Tibial artery (tissue), 4 donors: Measurements from ENCODE around the gene CDCA7L.

Experiments
- DNase-seq, 2 donors: peaks; one replicate each; pipeline ENCODE4 v3.0.0-alpha.2; 2019
- H3K27ac ChIP-seq, 2 donors: fragments of 200-600 bp; sonication (generic) in 1 of 2; 1 replicate in 1 of 2; 2 replicates in 1 of 2; pipeline ENCODE4 v1.5.1; 2018 to 2019; ENCODE audit warnings: mild to moderate bottlenecking in 1 of 2
- H3K27me3 ChIP-seq, 2 donors: fragments of 200-600 bp; sonication (generic) in 1 of 2; one replicate each; pipeline versions ENCODE4 v1.5.1 to v1.6.0; 2016 to 2019
- H3K36me3 ChIP-seq, 3 donors: fragments of 200-600 bp; sonication (generic) in 2 of 3; one replicate each; pipeline ENCODE4 v1.5.1; 2016 to 2019; ENCODE audit warnings: mild to moderate bottlenecking in 2 of 3
- H3K4me1 ChIP-seq, 4 donors: fragments of 200-600 bp; sonication (generic) in 2 of 4; 1 replicate in 3 of 4; 2 replicates in 1 of 4; pipeline ENCODE4 v1.5.1; 2016 to 2019
- H3K4me3 ChIP-seq, 2 donors: fragments of 200-600 bp; sonication (generic) in 1 of 2; 1 replicate in 1 of 2; 2 replicates in 1 of 2; pipeline ENCODE4 v1.5.1; 2018 to 2019; ENCODE audit warnings: mild to moderate bottlenecking in 2 of 2
- H3K9me3 ChIP-seq, 3 donors: fragments of 200-600 bp; sonication (generic) in 1 of 3; one replicate each; pipeline ENCODE4 v1.5.1; 2016 to 2019
- CTCF ChIP-seq, 2 experiments: fragments of 200-600 bp in 1 of 2; fragments of 450-650 bp in 1 of 2; IDR thresholded peaks; one replicate each; pipeline ENCODE4 v1.5.1; 2017 to 2019; ENCODE audit warnings: antibody characterized with exemption in 2 of 2, mild to moderate bottlenecking in 1 of 2, moderate library complexity in 1 of 2
- intact Hi-C: fragments of 100-400 bp; cut with DNase I; formaldehyde crosslinking; loops from one replicate; pipeline ENCODE4 v1.15.0; 2023; ENCODE audit warnings: low total_unique reads

The CDCA7L gene

GRCh38 chr7:21944616-21945453 is 864 bp downstream of the CDCA7L start:
- H3K9me3 ChIP-seq = no peaks in the 10 kb centered on the region
- DNase-seq = no peak
- H3K27ac ChIP-seq = peak overlapping the region; percentile 30 to 36
- peak overlapping the region; percentile 53 to 55 for H3K4me3 ChIP-seq
- H3K4me1 ChIP-seq = peaks cover 0 to 22% (median 13%) of the 10 kb centered on the region in 4 donors
- peaks cover 0 to 14% of the 10 kb centered on the region in 2 donors for H3K27me3 ChIP-seq
- no peaks in the 10 kb centered on the region for H3K36me3 ChIP-seq
- TF ChIP-seq CTCF (IDR thresholded peaks at IDR 0.05) = no peak
- intact Hi-C loops = no loop called here

- H3K4me3 ChIP-seq = no peak overlapping the region
- TF ChIP-seq CTCF (IDR thresholded peaks at IDR 0.05) = no peak
- H3K4me1 ChIP-seq = peaks cover 0 to 22% (median 13%) of the 10 kb centered on the region in 4 donors
- H3K27ac ChIP-seq = no peak overlapping the region
- no peaks in the 10 kb centered on the region for H3K36me3 ChIP-seq
- intact Hi-C loops = no loop called here
- DNase-seq = no peak
- H3K27me3 ChIP-seq = peaks cover 0 to 14% of the 10 kb centered on the region in 2 donors
- no peaks in the 10 kb centered on the region for H3K9me3 ChIP-seq
These were observed 2.3 kb downstream of the CDCA7L start for GRCh38 chr7:21943436-21943835.

- peaks cover 0 to 22% (median 13%) of the 10 kb centered on the region in 4 donors for H3K4me1 ChIP-seq
- no peaks in the 10 kb centered on the region for H3K9me3 ChIP-seq
- no peaks in the 10 kb centered on the region for H3K36me3 ChIP-seq
- intact Hi-C loops = no loop called here
- DNase-seq = no peak
- H3K4me3 ChIP-seq = no peak overlapping the region
- H3K27ac ChIP-seq = no peak overlapping the region
- peaks cover 0 to 14% of the 10 kb centered on the region in 2 donors for H3K27me3 ChIP-seq
- TF ChIP-seq CTCF (IDR thresholded peaks at IDR 0.05) = no peak
These were observed 2.7 kb downstream of the CDCA7L start for GRCh38 chr7:21942955-21943354.

- intact Hi-C loops = no loop called here
- no peaks in the 10 kb centered on the region for H3K36me3 ChIP-seq
- H3K27me3 ChIP-seq = peaks cover 0 to 14% of the 10 kb centered on the region in 2 donors
- no peak overlapping the region for H3K4me3 ChIP-seq
- H3K9me3 ChIP-seq = no peaks in the 10 kb centered on the region
- TF ChIP-seq CTCF (IDR thresholded peaks at IDR 0.05) = no peak
- peaks cover 0 to 22% (median 13%) of the 10 kb centered on the region in 4 donors for H3K4me1 ChIP-seq
- DNase-seq = no peak
- no peak overlapping the region for H3K27ac ChIP-seq
These were observed 4.0 kb downstream of the CDCA7L start for GRCh38 chr7:21941611-21942141.

- intact Hi-C loops = no loop called here
- H3K27me3 ChIP-seq = peaks cover 0 to 5% of the 10 kb centered on the region in 2 donors
- H3K4me1 ChIP-seq = peaks cover 0 to 11% (median 2%) of the 10 kb centered on the region in 4 donors
- H3K9me3 ChIP-seq = no peaks in the 10 kb centered on the region
- H3K4me3 ChIP-seq = no peak overlapping the region
- no peak overlapping the region for H3K27ac ChIP-seq
- no peaks in the 10 kb centered on the region for H3K36me3 ChIP-seq
- no peak for TF ChIP-seq CTCF (IDR thresholded peaks at IDR 0.05)
- no peak for DNase-seq
These were observed 5.8 kb downstream of the CDCA7L start for GRCh38 chr7:21939858-21940372.
